ENCODE results near the gene NPIPB8. TPM values are rescaled to one million over a fixed set of nuclear protein-coding genes. Genes with fewer than 3 reads are reported as not detected.
"Not testable (repeated sequence)": the region's sequence is repeated elsewhere in the genome, so short reads cannot be mapped to it uniquely, and the experiment has no call there.

Gene NPIPB8
- total RNA-seq = 1 to 10 TPM in 1 of 4 donors, under 1 TPM in 2, not detected in 1; 0.27 to 1.8 (median 0.55) TPM
- polyA plus RNA-seq = under 1 TPM in 1 of 3 donors, not detected in 2; 0.12 TPM

- H3K27ac ChIP-seq; H3K9me3 ChIP-seq; intact Hi-C loops (cut with DNase I); H3K36me3 ChIP-seq; H3K27me3 ChIP-seq; DNase-seq; H3K4me3 ChIP-seq; H3K4me1 ChIP-seq: not testable (repeated sequence)
- WGBS, 2 donors = no CpG with 5 or more reads among the region's 1 CpG
Observed at GRCh38 chr16:28637765-28638164, at the start of gene NPIPB8. Gene NPIPB8 (plus strand): TSS chr16:28638065. CDS start chr16:28638361, 296 bp downstream.

- H3K27ac ChIP-seq = no peak overlapping the region
- no peaks in the 10 kb centered on the region for H3K4me1 ChIP-seq
- H3K36me3 ChIP-seq = peaks cover 31 to 77% (median 44%) of the 10 kb centered on the region in 4 donors
- TF ChIP-seq CTCF (IDR thresholded peaks at IDR 0.05) = no peak
- TF ChIP-seq POLR2A (IDR thresholded peaks at IDR 0.05) = no peak
- TF ChIP-seq POLR2AphosphoS5 (IDR thresholded peaks at IDR 0.05) = no peak
- no peak for TF ChIP-seq EP300 (IDR thresholded peaks at IDR 0.05)
- WGBS, 2 donors = 96 to 97% methylated on average over 8 of the region's 8 CpGs
- no peaks in the 10 kb centered on the region for H3K9me3 ChIP-seq
- intact Hi-C loops (cut with DNase I) = no loop called here
- H3K4me3 ChIP-seq = no peak overlapping the region
- H3K27me3 ChIP-seq = no peaks in the 10 kb centered on the region
- no peak for DNase-seq
Observed at GRCh38 chr16:28589069-28589468, 48.8 kb upstream of the NPIPB8 start.

GRCh38 chr16:28589930-28590329 lies 47.9 kb upstream of the NPIPB8 start:
- intact Hi-C loops (cut with DNase I) = no loop called here
- no peak for DNase-seq
- H3K27me3 ChIP-seq = no peaks in the 10 kb centered on the region
- no peaks in the 10 kb centered on the region for H3K9me3 ChIP-seq
- TF ChIP-seq POLR2AphosphoS5 (IDR thresholded peaks at IDR 0.05) = no peak
- TF ChIP-seq POLR2A (IDR thresholded peaks at IDR 0.05) = no peak
- no peak for TF ChIP-seq EP300 (IDR thresholded peaks at IDR 0.05)
- no peak for TF ChIP-seq CTCF (IDR thresholded peaks at IDR 0.05)
- H3K4me3 ChIP-seq = no peak overlapping the region
- H3K36me3 ChIP-seq = peaks cover 29 to 69% (median 43%) of the 10 kb centered on the region in 4 donors
- no peaks in the 10 kb centered on the region for H3K4me1 ChIP-seq
- WGBS, 2 donors = 96% methylated on average over 13 of the region's 13 CpGs
- no peak overlapping the region for H3K27ac ChIP-seq

GRCh38 chr16:28590384-28591340 lies 47.2 kb upstream of the NPIPB8 start:
- no peaks in the 10 kb centered on the region for H3K27me3 ChIP-seq
- H3K36me3 ChIP-seq = peaks cover 22 to 61% (median 39%) of the 10 kb centered on the region in 4 donors
- intact Hi-C loops (cut with DNase I) = no loop called here
- H3K4me3 ChIP-seq = no peak overlapping the region
- no peaks in the 10 kb centered on the region for H3K9me3 ChIP-seq
- TF ChIP-seq EP300 (IDR thresholded peaks at IDR 0.05) (no peak), CTCF (IDR thresholded peaks at IDR 0.05) (no peak), POLR2A (IDR thresholded peaks at IDR 0.05) (no peak), POLR2AphosphoS5 (IDR thresholded peaks at IDR 0.05) (no peak)
- whole genome bisulfite sequencing, 2 donors = 92 to 94% methylated on average over 22 of the region's 22 CpGs
- H3K27ac ChIP-seq = no peak overlapping the region
- DNase-seq = no peak
- no peaks in the 10 kb centered on the region for H3K4me1 ChIP-seq

GRCh38 chr16:28591355-28591754 lies 46.5 kb upstream of the NPIPB8 start:
- no peak overlapping the region for H3K27ac ChIP-seq
- H3K27me3 ChIP-seq = no peaks in the 10 kb centered on the region
- intact Hi-C loops (cut with DNase I) = no loop called here
- H3K9me3 ChIP-seq = no peaks in the 10 kb centered on the region
- peaks cover 0 to 3% (median 0%) of the 10 kb centered on the region in 4 donors for H3K4me1 ChIP-seq
- no peak for TF ChIP-seq CTCF (IDR thresholded peaks at IDR 0.05)
- H3K36me3 ChIP-seq = peaks cover 18 to 54% (median 34%) of the 10 kb centered on the region in 4 donors
- H3K4me3 ChIP-seq = no peak overlapping the region
- 92% methylated on average over 6 of the region's 6 CpGs for WGBS, 2 donors
- DNase-seq = no peak
